SK-N-SH (cell line): ENCODE results near the gene LRP5. TPM values are rescaled to one million over a fixed set of nuclear protein-coding genes. Genes with fewer than 3 reads are reported as not detected.

Source experiments
- CTCF ChIA-PET: fragments of 300-600, 350-600 bp; formaldehyde crosslinking; extraction: SDS; loops from one replicate; lab custom pipeline; 2021; lab: Yijun Ruan, JAX
- POLR2A ChIA-PET: fragments of 350-600 bp; sonication (Branson Sonifier 250); formaldehyde crosslinking; extraction: SDS; loops from one replicate; lab custom pipeline; 2020; ENCODE audit warnings: antibody characterized with exemption, inconsistent platforms; lab: Yijun Ruan, JAX
- DNase-seq: peaks from one replicate; pipeline ENCODE4 v3.0.0; 2012
- H2AFZ ChIP-seq: fragments of 200-600 bp; sonication (generic); 2 replicates; pipeline ENCODE4 v1.8.1; 2016; ENCODE audit warnings: antibody characterized with exemption, mild to moderate bottlenecking, low read depth
- H3F3A ChIP-seq: fragments of 200-600 bp; sonication (generic); replicated peaks from 2 replicates; pipeline ENCODE3; 2016; ENCODE audit warnings: antibody characterized with exemption, mild to moderate bottlenecking; ENCODE audit not compliant: insufficient read depth
- H3K27ac ChIP-seq, 2 experiments: fragments of 200-500 bp in 1 of 2; fragments of 200-600 bp in 1 of 2; sonication (Bioruptor generic) in 1 of 2; sonication (generic), shearing (Covaris generic) in 1 of 2; 2 replicates each; pipeline versions ENCODE4 v1.5.1 to v1.6.1; 2014 to 2016; ENCODE audit warnings: low read depth in 2 of 2, inconsistent platforms in 1 of 2, low read length in 1 of 2, mild to moderate bottlenecking in 1 of 2, mixed read lengths in 1 of 2
- H3K27me3 ChIP-seq: fragments of 200-600 bp; sonication (generic), shearing (Covaris generic); 2 replicates; pipeline ENCODE4 v1.6.1; 2016; ENCODE audit warnings: mixed run types; ENCODE audit not compliant: insufficient read depth
- H3K36me3 ChIP-seq, 2 experiments: fragments of 200-500 bp in 1 of 2; fragments of 200-600 bp in 1 of 2; sonication (Bioruptor generic) in 1 of 2; sonication (generic) in 1 of 2; replicated peaks in 1 of 2; 2 replicates each; pipeline versions ENCODE3 to v1.5.1; 2014 to 2016; ENCODE audit warnings: low read length in 1 of 2, mild to moderate bottlenecking in 1 of 2; ENCODE audit not compliant: insufficient read depth in 2 of 2, control insufficient read depth in 1 of 2
- H3K4me1 ChIP-seq, 2 experiments: fragments of 200-500 bp in 1 of 2; fragments of 200-600 bp in 1 of 2; sonication (Bioruptor generic) in 1 of 2; sonication (generic), shearing (Covaris generic) in 1 of 2; 2 replicates each; pipeline versions ENCODE4 v1.5.1 to v1.6.1; 2014 to 2016; ENCODE audit warnings: low read depth in 1 of 2, low read length in 1 of 2, mixed run types in 1 of 2; ENCODE audit not compliant: insufficient read depth in 2 of 2, control insufficient read depth in 1 of 2
- H3K4me2 ChIP-seq: fragments of 200-600 bp; sonication (generic), shearing (Covaris generic); 2 replicates; pipeline ENCODE4 v1.6.1; 2017; ENCODE audit warnings: mixed run types
- H3K4me3 ChIP-seq, 2 experiments: fragments of 200-500 bp in 1 of 2; fragments of 200-600 bp in 1 of 2; sonication (Bioruptor generic) in 1 of 2; sonication (generic), shearing (Covaris generic) in 1 of 2; 2 replicates each; pipeline versions ENCODE4 v1.5.1 to v1.8.1; 2014 to 2016; ENCODE audit warnings: low read depth in 2 of 2, inconsistent platforms in 1 of 2, low read length in 1 of 2, mild to moderate bottlenecking in 1 of 2, mixed read lengths in 1 of 2, moderate library complexity in 1 of 2
- H3K79me2 ChIP-seq: fragments of 200-600 bp; sonication (generic); 2 replicates; pipeline ENCODE4 v1.8.1; 2017; ENCODE audit warnings: mild to moderate bottlenecking; ENCODE audit not compliant: insufficient read depth
- H3K9ac ChIP-seq: fragments of 200-600 bp; sonication (generic); 2 replicates; pipeline ENCODE4 v1.6.1; 2017; ENCODE audit warnings: mixed run types
- H3K9me2 ChIP-seq: fragments of 200-600 bp; sonication (generic); 2 replicates; pipeline ENCODE4 v1.6.1; 2017; ENCODE audit warnings: mixed run types
- H3K9me3 ChIP-seq: fragments of 200-600 bp; sonication (generic); 2 replicates; pipeline ENCODE4 v1.6.1; 2017; ENCODE audit warnings: mixed run types, mild to moderate bottlenecking, moderate library complexity
- H4K20me1 ChIP-seq: fragments of 200-600 bp; sonication (generic); 2 replicates; pipeline ENCODE4 v1.6.1; 2017; ENCODE audit warnings: mild to moderate bottlenecking, mixed run types; ENCODE audit not compliant: insufficient read depth
- CHD2 ChIP-seq: fragments of 150-350 bp; IDR thresholded peaks from 2 replicates; pipeline ENCODE4 v1.6.1; 2018; ENCODE audit warnings: low read length; ENCODE audit not compliant: partially characterized antibody
- EZH2phosphoT487 ChIP-seq: fragments of 200-600 bp; sonication (generic); IDR thresholded peaks from 2 replicates; pipeline ENCODE4 v1.6.1; 2017; ENCODE audit warnings: low read depth, mixed run types, mild to moderate bottlenecking, antibody characterized with exemption, moderate library complexity, borderline replicate concordance
- FOSL2 ChIP-seq: IDR thresholded peaks from 2 replicates; pipeline ENCODE4 v1.4.0; 2012; ENCODE audit warnings: low read depth, mild to moderate bottlenecking, moderate library complexity, borderline replicate concordance
- FOXJ3 ChIP-seq: sonication (generic); formaldehyde crosslinking; IDR thresholded peaks from 2 replicates; pipeline ENCODE4 v1.5.1; 2020; ENCODE audit warnings: mild to moderate bottlenecking, missing genetic modification reagents
- FOXM1 ChIP-seq: IDR thresholded peaks from 2 replicates; pipeline ENCODE4 v1.4.0; 2012; ENCODE audit warnings: low read depth, mild to moderate bottlenecking
- GATA2 ChIP-seq: sonication (generic); formaldehyde crosslinking; IDR thresholded peaks from 2 replicates; pipeline ENCODE4 v1.5.0; 2020; ENCODE audit warnings: mild to moderate bottlenecking, missing genetic modification reagents
- MEF2A ChIP-seq: IDR thresholded peaks from 2 replicates; pipeline ENCODE4 v1.4.0; 2012; ENCODE audit warnings: low read depth, borderline replicate concordance
- NRF1 ChIP-seq: IDR thresholded peaks from 2 replicates; pipeline ENCODE4 v1.6.1; 2012; ENCODE audit warnings: low read depth, mild to moderate bottlenecking, low read length
- POLR2AphosphoS5 ChIP-seq: IDR thresholded peaks from 2 replicates; pipeline ENCODE4 v1.6.1; 2012; ENCODE audit warnings: low read depth, low read length
- RFX5 ChIP-seq: IDR thresholded peaks from 2 replicates; pipeline ENCODE4 v1.6.1; 2012; ENCODE audit warnings: mild to moderate bottlenecking, improper control_type of control experiment, low read length
- RXRA ChIP-seq: IDR thresholded peaks from 2 replicates; pipeline ENCODE4 v1.4.0; 2012; ENCODE audit warnings: low read depth, mild to moderate bottlenecking, borderline replicate concordance
- SIN3A ChIP-seq: IDR thresholded peaks from 2 replicates; pipeline ENCODE4 v1.6.1; 2012; ENCODE audit warnings: low read depth, mild to moderate bottlenecking, low read length, moderate library complexity, borderline replicate concordance
- SMC3 ChIP-seq: IDR thresholded peaks from 2 replicates; pipeline ENCODE4 v1.6.1; 2012; ENCODE audit warnings: low read depth, low read length, improper control_type of control experiment
- TAF1 ChIP-seq: IDR thresholded peaks from 2 replicates; pipeline ENCODE4 v1.6.1; 2012; ENCODE audit warnings: low read depth, mild to moderate bottlenecking, low read length, moderate library complexity, borderline replicate concordance
- TEAD4 ChIP-seq: IDR thresholded peaks from 2 replicates; pipeline ENCODE4 v1.4.0; 2012; ENCODE audit warnings: mild to moderate bottlenecking, borderline replicate concordance; ENCODE audit not compliant: insufficient read depth
- WGBS: methylation state at CpG from one replicate; pipeline ENCODE4 v1.1.6; 2017; ENCODE audit warnings: low lambda C conversion rate; 5-methylcytosine and 5-hydroxymethylcytosine counted together
- polyA plus RNA-seq, 3 experiments: library from polyadenylated mRNA; depleted of rRNA; stranded (reverse); fragments of >200 nt; gene quantifications; 2 replicates each; pipeline ENCODE4 v1.2.3, GENCODE V29; 2012
- TF ChIP-seq, protein P1 (sequence below): fragments of 150-350 bp; IDR thresholded peaks from 2 replicates; pipeline ENCODE4 v1.6.1; 2017; ENCODE audit warnings: antibody characterized with exemption, low read length, low read depth, borderline replicate concordance
- TF ChIP-seq, protein P2 (sequence below): IDR thresholded peaks from 2 replicates; pipeline ENCODE4 v1.6.1; 2012; ENCODE audit warnings: mild to moderate bottlenecking, low read depth, low read length, moderate library complexity

The LRP5 gene
- polyA plus RNA-seq, 1 of the 3 experiments (the other 2 are of a cell fraction) = 15.0 TPM

DNA sequence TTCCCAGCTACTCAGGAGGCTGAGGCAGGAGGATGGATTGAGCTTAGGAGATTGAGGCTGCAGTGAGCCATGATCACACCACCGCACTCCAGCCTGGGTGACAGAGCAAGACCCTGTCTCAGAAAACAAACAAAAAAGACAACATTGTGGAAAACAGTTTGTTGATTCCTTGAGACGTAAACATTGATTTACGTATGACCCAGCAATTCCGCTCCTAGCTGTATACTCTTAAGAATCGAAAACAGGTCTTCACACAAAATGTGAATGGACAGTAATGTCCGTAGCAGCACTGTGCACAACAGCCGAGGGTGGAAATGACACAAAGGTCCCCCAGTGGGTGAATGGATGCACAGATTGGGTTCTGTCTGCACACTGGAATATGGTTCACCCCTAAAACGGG, 49.3 kb downstream of the LRP5 start:
- Histone ChIP-seq H3K4me2 (no peak overlapping the region), H3K9me3 (no peaks in the 10 kb centered on the region), H3K4me3 (no peak overlapping the region), H3K36me3 (peaks cover 13 to 21% of the 10 kb centered on the region in 2 experiments), H4K20me1 (no peaks in the 10 kb centered on the region), H3K9me2 (no peaks in the 10 kb centered on the region), H3K27ac (no peak overlapping the region), H3F3A (no peaks in the 10 kb centered on the region), H3K4me1 (peaks cover 0 to 9% of the 10 kb centered on the region in 2 experiments; a peak in 1 of 4 replicates), H3K9ac (no peak overlapping the region), H2AFZ (no peak overlapping the region), H3K79me2 (no peaks in the 10 kb centered on the region), H3K27me3 (no peaks in the 10 kb centered on the region)
- ChIA-PET POLR2A (no interaction called here), CTCF (no interaction called here)
- WGBS = 92% methylated on average over 8 of the region's 8 CpGs
- no peak for DNase-seq
- TF ChIP-seq SMC3 (no peak), NRF1 (no peak), MEF2A (no peak), GATA2 (CRISPR knock-in tag) (no peak), RXRA (no peak), EZH2phosphoT487 (no peak), TEAD4 (no peak), FOXM1 (no peak), CHD2 (no peak), TAF1 (no peak), SIN3A (no peak), FOXJ3 (no peak), FOSL2 (no peak), RFX5 (no peak), POLR2AphosphoS5 (no peak)
- TF ChIP-seq, protein P1, sequence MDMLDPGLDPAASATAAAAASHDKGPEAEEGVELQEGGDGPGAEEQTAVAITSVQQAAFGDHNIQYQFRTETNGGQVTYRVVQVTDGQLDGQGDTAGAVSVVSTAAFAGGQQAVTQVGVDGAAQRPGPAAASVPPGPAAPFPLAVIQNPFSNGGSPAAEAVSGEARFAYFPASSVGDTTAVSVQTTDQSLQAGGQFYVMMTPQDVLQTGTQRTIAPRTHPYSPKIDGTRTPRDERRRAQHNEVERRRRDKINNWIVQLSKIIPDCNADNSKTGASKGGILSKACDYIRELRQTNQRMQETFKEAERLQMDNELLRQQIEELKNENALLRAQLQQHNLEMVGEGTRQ = no peak
- TF ChIP-seq, protein P2, sequence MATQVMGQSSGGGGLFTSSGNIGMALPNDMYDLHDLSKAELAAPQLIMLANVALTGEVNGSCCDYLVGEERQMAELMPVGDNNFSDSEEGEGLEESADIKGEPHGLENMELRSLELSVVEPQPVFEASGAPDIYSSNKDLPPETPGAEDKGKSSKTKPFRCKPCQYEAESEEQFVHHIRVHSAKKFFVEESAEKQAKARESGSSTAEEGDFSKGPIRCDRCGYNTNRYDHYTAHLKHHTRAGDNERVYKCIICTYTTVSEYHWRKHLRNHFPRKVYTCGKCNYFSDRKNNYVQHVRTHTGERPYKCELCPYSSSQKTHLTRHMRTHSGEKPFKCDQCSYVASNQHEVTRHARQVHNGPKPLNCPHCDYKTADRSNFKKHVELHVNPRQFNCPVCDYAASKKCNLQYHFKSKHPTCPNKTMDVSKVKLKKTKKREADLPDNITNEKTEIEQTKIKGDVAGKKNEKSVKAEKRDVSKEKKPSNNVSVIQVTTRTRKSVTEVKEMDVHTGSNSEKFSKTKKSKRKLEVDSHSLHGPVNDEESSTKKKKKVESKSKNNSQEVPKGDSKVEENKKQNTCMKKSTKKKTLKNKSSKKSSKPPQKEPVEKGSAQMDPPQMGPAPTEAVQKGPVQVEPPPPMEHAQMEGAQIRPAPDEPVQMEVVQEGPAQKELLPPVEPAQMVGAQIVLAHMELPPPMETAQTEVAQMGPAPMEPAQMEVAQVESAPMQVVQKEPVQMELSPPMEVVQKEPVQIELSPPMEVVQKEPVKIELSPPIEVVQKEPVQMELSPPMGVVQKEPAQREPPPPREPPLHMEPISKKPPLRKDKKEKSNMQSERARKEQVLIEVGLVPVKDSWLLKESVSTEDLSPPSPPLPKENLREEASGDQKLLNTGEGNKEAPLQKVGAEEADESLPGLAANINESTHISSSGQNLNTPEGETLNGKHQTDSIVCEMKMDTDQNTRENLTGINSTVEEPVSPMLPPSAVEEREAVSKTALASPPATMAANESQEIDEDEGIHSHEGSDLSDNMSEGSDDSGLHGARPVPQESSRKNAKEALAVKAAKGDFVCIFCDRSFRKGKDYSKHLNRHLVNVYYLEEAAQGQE = no peak
